ENCODE results near the gene STX11.

GRCh38 chr6:144140867-144141266 is 9.4 kb upstream of the STX11 start:
- TF ChIP-seq CTCF (IDR thresholded peaks at IDR 0.05) (no peak), POLR2AphosphoS5 (IDR thresholded peaks at IDR 0.05) (no peak)

Measured in stomach (tissue), 4 donors.